HG03108 (cell line): ENCODE results near the gene DLG4.

Source experiments
- ATAC-seq: cut with Tn5 transposase; IDR thresholded peaks from one replicate; pipeline ENCODE4 v1.9.1; 2021; ENCODE audit warnings: moderate library complexity; ENCODE audit not compliant: unreplicated experiment

Gene DLG4

DNA sequence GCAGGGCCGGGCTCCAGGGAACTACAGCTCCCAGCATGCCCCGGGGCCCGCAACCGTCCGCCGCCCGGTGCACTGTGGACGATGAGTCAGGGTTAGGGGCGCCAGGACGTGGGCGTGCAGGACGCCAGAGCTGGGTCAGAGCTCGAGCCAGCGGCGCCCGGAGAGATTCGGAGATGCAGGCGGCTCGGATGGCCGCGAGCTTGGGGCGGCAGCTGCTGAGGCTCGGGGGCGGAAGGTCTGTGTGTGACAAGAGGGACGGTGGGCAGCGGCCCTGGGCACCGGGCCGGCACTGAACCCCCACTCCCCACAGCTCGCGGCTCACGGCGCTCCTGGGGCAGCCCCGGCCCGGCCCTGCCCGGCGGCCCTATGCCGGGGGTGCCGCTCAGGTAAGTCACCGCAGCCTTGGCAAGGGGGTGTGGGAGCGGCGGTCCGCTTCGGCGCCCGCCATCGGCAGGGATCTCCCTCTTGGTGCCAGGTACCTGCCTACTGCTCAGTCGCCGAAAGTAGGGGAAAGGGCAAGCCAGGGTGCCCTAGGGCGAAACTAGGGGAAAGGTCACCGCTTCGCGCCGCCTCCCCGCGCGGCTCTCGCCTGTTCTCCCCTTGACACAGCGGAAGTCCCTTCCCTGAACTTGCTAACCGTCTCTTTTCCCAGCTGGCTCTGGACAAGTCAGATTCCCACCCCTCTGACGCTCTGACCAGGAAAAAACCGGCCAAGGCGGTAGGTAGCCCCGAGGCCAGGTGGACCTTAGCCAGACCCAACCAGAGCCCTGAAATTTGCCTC is at the start of gene DLG4, which contains the start of gene ACADVL:
DLG4 (minus strand) TSS at position 25 of the 781 bp plus-strand sequence.
ACADVL (plus strand) TSS at position 127 of the 781 bp plus-strand sequence; CDS start at position 174, 47 bp downstream.
- peak; percentile 53 for ATAC-seq

DNA sequence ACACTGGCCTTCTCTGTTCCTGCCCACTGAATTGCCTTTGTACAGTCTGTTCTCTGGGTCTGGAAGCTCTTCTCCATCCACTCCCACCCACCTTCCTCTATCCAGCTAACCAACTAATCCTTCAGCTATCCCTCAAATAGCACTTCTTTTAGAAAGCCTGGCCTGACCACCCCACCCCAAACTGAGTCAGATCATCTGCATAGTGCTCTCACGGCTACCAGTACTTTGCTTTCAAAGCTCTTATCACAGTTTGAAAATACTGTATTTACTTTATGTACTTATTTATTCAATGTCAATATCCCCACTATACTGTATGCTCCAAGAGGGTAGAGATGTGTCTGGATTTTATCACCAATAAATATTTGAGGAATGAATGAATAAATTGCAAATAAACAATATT is 47.1 kb upstream of the DLG4 start:
- no peak for ATAC-seq

DNA sequence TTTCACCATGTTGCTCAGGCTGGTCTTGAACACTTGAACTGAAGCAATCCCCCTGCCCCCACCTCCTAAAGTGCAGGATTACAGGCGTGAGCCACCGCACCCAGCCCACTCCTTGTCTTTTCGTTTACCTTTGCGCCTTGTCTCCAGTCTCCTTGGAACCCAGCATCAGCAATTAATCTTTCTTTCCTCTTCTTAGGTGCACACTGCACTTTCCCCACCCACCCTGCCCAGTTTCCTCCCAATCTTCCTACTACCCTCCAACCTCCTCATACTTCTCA is 44.1 kb upstream of the DLG4 start:
- no peak for ATAC-seq

DNA sequence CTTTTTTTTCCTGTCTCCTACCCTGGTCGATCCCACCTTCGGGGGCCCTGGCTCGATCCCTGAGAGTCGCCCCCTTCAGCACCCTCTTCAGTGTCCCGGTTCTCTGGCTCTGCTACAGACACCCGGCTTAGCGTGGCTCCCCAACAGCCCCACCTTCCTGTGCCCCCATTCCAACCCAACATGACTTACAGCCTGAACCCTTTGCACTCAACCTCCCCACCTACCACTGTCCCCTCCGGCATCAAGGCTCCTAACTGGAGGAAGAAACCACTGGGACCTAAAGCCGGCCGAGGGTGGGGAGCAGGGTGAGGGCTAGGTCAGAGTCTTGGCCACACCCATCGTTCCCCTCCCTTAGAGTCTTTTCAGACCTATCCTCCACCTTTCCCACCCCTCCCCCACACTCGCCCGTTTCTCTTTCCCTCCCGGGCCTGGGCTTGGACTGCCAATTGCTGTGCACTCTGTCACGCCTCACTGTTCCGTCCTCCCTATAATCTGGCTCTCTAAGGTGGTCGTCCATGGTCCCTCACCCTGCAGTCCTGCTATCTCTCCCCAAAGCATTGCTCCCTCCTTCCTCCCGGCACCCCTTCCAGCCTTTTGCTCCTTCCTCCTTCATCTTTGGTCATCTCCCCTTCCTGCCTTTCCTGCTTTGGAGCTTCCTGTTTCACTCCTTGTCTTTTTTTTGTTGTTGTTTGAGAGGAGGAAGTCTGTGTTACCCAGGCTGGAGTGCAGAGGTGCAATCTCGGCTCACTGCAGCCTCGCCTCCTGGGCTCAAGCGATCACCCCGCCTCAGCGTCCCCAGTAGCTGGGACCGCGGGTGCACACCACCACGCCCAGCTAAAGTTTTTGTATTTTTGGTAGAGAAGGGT is 43.5 kb upstream of the DLG4 start:
- ATAC-seq: no peak

DNA sequence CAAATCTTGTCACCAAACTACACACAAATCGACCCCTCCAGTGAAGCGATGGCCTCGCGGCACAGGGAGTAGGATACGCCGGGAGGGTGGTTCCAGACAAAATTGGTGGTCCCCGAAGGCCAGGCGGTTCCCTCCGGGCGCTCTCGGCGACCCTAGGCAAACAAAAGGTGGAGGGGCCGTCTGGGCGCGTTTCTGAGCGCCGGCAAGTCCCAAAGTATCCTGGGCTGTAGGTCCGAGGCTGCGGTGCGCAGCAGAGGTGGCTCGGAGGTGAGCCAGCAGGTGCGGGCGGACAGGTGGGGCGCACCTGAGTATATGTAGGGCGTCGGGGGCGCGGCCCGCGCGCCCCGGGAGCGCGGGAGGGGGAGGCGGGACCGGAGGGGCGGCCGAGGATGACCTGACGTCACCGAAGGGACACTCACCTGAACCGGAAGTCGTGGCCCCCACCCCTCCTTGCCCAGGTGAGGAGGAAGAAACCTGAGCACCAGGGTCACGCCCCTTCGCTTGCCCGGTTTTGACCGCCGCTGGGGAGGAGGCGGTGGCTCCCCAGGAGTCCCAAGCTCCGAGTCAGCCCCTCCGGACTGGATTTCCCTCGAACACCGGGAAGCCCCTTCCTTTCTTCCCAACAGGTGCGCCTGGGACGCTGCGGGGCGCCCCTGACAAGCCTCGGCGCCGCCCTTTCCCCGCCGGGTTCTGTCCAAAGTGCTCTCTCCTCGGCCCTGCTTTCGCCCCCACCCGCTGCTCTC is 42.7 kb upstream of the DLG4 start, which contains the start of gene CLDN7:
CLDN7 (minus strand) TSS at position 287 of the 743 bp plus-strand sequence. CDS start 435 bp downstream, outside the sequence.
- no peak for ATAC-seq

DNA sequence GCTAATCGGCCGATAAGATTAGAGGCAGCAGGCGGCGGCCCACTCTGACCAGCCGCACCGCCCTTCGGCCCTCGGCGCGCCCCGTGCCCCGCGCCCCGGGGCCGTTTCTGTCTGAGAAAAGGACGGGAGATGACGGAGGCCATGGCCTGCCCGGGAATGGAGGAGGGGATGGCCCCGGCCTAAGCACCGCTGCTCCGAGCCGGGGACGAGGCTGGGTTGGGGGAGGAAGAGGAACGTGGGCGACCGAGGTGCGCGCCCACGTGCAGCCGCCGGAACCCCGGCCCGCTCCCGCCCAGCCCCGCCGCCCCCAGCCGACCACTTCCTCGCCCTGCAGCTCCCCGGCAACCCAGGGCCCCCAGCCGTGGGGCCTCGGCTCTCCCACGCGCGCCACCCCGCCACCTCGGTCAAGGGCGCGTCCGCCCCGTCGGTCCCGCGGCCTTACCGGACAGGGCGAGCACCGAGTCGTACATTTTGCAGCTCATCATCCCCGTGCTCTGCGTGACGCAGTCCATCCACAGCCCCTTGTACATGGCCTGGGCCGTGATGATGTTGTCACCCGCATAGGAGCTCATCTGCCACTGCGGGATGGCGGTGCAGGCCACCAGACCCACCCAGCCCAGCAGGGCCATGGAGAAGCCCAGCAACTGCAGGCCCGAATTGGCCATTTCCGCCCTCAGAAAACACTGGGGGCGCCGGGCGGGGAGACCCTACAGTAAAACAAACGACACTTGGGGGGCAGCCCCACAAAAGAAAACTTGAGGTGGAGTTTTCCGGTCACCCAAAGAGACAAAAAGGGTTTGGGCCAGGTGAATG is 41.9 kb upstream of the DLG4 start:
- ATAC-seq: no peak

DNA sequence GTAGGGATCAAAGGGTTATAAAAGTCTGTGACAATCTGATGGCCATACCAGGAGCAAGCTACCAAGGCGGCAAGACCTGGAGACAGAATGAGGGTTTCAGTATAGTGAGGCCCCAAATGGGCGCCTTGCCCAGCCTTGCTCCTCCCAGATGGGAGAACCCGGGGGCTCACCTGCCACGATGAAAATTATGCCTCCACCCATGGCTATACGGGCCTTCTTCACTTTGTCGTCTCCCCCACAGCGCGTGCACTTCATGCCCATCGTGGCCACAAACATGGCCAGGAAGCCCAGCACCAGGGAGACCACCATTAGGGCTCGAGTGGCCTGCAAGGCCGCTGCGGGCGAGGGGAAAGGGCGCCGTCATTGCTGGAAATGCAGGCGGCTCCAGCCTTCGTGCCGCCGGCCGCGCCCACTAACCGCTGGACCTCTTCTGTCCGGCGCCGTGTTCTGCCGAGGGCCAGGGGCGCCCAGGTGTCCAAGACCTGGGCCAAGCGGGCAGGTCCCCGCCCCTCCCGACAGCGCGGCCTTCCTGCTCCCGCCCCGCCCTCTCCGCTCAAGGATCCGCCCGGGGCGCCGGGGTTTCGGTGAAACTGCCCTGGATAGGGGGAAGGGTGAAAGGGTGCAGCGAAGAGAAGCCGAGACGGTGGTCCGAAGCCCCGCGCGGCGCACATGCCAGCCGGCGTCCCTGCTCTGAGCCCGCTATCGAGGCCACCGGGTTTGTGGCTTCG is 41.2 kb upstream of the DLG4 start:
- ATAC-seq: no peak

DNA sequence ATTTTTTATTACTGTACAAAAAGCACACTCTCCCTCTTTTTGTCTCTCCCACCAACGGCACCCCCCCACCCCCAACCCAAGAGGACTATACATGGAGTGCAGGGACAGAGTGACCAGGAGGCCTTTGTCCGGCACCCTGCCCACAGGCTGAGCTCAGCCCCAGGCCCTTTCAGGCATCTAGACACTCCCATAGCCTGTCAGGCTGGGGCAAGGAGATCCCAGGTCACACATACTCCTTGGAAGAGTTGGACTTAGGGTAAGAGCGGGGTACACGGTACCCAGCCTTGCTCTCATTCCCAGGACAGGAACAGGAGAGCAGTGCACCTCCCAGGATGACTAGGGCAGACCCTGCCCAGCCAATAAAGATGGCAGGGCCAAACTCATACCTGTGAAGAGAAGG is 40.5 kb upstream of the DLG4 start:
- no peak for ATAC-seq

DNA sequence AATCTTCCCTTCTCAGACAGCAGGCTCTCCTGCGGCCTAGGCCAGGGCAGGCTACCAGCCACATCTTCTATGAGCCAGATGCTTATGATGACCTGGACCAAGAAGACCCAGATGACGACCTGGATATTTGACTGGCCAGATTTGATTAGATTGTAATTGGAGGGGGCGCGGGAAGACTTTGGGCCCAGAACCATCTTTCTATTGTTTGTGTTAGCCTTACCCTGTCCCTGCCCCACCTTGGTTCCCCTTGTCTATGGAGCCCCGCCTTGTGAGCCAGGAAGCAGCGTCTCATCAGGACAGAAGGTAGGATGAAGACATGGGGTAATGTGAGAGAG is 39.9 kb upstream of the DLG4 start:
- ATAC-seq: no peak

DNA sequence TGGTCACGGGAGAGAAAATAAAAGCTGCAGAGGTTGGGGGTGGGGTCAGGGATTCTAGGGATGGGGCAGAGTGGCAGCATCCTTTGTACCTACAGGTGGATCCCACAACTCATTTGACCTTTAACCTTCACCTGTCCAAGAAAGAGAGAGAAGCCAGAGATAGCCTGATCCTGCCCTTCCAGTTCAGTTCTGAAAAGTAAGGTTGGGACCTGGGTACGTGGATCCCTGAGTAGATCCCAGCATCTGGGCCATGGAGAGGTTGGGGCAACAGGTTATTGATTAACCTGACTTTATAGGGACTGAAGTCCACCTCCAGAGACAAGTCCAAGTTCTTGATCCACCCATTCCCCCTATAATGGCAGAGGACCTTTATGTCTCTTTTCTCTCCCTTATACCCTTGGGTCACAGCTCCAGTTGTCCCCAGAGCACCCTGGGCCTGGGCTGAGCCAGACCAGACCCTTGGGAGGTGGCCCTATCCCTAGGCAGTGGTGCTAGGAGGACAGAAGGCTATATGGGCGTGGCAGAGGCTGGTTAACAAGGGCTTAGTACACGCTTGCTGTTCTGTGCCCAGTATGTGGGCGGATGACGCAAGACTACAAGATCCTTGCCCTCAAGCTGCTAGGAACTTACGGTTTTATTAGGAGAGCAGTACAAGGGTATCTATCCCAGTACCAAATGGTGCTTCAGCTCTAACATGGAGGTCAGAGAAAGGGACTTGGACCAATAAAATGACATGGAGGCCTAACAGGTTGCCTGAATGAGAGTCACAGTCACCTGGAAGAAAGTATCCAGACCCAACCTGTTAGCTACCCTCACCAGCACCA is 39.3 kb upstream of the DLG4 start:
- ATAC-seq: no peak

DNA sequence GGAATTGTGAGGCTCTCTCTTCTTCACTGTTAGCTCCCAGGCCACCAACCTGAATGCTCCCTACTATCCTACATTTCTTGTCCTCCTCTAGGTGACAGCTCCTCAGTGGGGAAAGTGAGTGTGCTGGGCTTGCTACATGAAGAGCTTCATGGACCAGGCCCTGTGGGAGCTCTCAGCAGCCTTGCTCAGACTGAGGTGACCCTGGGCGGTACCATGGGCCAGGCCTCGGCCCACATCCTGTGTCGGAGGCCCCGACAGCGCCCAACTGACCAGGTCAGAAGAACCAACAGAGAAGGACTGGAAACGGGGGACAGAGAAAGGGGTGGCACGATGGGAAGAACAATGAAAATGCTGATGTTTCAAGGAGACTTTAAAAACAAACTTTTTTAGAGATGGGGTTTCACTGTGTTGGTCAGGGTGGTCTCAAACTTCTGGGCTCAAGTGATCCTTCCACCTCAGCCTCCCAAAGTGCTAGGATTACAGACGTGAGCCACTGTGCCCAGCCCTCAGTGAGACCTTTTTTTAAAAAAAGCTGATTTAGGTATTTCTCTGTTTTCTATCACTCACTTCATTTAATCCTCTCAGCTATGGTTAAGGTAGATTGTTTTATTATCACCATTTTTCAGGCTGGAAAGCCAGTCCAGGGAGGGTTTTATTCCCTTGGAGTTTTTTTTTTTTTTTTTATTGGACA is 37.3 kb upstream of the DLG4 start:
- ATAC-seq: no peak

DNA sequence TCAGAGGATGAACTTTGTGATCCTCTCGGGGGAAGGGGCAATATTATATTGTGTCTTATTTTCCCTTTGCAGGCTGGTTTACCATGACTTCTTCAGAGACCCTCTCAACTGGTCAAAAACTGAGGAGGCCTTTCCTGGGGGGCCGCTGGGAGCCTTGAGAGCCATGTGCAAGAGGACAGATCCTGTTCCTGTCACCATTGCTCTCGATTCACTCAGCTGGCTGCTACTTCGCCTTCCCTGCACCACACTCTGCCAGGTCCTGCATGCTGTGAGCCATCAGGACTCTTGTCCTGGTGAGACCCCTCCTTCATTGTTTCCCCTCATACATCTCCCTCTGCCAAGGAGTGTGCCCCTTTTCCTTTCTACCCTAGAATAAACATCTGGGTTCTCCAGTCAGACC is 34.9 kb upstream of the DLG4 start:
- ATAC-seq: no peak

DNA sequence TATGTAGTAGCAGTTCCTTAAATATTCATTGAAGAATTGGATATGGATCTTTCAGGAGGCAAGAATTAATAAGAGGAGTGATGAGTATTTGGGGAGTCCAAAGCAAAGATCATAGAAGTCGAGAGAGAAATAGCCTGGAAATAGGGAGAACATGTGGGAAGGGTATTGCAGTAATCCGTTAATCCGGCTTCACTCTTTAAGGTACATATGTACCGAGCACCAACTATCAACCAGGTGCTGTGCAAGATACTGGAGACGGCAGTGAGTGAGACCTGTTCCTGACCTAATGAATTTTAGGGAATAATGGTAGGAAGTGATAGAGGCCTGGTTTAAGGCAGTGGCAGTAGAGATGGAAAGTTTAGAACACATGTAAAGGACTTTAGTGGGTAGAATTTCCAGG is 33.4 kb upstream of the DLG4 start:
- ATAC-seq: no peak

DNA sequence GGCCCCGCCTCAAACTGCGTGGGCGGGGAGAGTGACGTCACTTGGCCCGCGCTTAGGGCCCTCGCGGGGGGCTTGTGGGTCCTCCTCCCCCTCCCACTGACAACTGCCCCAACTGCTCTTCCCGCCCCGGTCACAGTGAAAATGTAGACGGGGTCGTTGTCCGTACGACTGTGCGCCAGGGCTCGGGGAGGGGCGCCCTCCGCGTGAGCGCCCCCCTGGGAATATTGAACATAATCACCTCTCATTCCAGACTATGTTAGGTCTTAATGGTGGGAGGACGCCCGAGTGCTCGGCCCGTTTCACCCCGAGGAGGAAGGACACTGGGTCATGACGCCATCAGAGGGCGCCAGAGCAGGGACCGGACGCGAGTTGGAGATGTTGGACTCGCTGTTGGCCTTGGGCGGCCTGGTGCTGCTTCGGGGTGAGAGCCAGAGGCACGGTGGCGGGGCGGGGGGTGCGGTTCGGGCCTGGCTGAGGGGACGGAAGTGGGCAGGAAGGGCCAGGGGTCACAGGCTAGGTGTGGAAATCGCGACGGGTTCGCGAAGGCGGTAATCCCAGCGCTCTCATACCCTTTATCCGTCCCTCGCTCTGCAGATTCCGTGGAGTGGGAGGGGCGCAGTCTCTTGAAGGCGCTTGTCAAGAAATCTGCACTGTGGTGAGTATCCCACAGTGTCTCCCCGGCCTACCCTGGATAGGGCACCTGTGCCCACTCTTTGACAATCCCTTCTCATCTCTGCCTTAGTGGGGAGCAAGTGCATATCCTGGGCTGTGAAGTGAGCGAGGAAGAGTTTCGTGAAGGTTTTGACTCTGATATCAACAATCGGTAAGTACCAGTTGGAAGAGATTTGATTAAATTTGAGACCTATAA is 32.8 kb upstream of the DLG4 start, which contains the start of gene ELP5:
ELP5 (plus strand) TSS at position 40 of the 868 bp plus-strand sequence; CDS start at position 376, 336 bp downstream.
- peak; percentile 41 for ATAC-seq

DNA sequence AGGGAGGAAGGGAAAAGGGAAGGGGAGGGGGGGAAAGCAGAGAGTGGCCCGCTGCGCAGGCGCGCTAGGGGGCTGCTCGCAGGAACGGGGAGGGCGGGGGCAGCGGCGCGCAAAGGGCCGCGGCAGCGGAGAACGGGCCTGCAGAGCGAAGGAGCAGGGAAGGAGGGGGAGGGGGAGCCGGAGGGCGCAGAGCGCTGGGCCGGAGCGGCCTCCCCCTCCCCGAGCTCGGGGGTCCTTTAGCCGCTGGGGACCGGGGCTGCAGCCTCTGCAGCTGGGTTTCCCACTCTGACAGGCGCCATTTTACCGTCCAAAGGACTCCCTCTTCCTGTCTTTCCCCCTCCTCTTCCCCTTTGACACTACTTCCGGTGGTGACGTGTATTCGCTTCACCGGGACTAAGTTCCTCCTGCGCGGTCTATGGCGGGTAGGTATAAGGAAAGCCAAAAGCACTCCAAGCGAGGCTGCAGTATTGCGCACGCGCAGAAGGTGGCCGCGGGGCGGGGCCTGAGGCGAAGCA is 32.1 kb upstream of the DLG4 start, which contains the start of gene CTDNEP1:
CTDNEP1 (minus strand) TSS at position 74 of the 515 bp plus-strand sequence. CDS start 438 bp downstream, outside the sequence.
- ATAC-seq: peak; percentile 79

DNA sequence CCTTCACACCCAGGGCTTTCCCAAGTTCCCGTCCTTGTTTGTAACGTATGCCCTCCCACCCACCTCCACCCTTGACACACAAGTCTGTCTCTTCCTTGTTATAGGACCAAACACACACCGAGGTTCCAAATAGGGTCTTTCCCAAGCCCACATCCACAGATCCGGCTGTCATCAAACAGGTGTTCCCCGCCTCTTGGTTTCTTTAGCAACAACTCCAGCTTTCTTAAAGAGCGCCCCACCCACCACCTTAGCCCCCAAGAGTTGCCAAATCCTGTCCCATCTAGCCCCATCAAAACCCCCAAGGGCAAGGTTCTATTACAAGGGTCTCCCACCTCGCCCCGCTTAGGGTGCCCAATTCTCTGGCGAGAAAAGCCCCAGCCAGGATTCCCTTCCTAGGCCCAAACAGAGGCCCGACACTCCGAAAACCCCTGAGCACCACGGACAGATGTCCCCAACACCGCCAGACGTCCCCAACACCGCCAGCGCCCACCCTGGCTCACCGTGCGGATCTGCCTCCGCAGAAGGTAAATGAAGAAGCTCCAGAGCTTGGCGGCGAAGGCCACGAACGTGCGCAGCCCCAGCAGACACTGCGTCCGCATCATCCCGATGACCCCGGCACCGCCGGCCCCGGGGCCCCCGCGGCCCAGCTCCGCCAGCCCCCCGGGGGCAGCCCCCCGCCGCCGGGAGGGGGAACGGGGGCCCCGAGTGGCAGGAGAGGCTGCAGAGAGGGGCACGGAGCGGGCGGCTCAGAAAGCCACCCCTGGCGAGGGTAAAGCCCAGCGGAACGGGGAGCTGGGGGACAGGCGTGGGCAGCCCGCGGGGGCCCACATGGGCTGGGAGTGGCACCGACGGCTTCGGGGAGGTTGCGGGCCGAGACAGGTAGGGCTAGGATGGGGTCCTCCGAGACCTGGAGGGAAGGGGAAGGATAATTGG is 31.3 kb upstream of the DLG4 start:
- ATAC-seq: no peak
